ENCODE measurements around the gene KY.

DNA sequence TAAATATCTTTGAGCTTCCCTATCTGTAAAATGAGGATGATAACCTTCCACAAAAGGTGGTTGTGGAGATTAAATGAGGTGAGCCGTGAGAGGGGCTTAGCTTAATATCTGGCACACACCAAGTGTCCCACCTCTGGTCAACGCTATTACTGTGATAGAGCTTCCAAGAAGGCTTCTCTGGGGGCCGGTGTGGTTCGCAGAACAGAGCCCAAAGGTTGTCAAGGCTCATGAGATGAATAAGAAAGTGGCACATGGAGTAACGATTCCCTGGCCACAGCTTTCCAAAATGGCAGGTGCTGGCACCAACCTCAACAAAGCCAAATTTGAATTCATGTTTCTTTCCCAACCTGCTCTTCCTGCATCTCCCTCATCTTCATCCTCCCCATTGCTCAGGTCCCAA is 10.4 kb downstream of the KY start:
- TF ChIP-seq, protein P1, sequence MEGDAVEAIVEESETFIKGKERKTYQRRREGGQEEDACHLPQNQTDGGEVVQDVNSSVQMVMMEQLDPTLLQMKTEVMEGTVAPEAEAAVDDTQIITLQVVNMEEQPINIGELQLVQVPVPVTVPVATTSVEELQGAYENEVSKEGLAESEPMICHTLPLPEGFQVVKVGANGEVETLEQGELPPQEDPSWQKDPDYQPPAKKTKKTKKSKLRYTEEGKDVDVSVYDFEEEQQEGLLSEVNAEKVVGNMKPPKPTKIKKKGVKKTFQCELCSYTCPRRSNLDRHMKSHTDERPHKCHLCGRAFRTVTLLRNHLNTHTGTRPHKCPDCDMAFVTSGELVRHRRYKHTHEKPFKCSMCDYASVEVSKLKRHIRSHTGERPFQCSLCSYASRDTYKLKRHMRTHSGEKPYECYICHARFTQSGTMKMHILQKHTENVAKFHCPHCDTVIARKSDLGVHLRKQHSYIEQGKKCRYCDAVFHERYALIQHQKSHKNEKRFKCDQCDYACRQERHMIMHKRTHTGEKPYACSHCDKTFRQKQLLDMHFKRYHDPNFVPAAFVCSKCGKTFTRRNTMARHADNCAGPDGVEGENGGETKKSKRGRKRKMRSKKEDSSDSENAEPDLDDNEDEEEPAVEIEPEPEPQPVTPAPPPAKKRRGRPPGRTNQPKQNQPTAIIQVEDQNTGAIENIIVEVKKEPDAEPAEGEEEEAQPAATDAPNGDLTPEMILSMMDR (optimal IDR thresholded peaks at IDR 0.05 in 1 of 3, IDR thresholded peaks at IDR 0.05 in 1 of 3, conservative IDR thresholded peaks at IDR 0.05 in 1 of 3; ENCODE audit: extremely low read depth in 1 of 3, insufficient read depth in 2 of 3, low read length in 3 of 3), result no peak
- no peak for TF ChIP-seq EZH2 (IDR thresholded peaks at IDR 0.05; ENCODE audit: low read length)

All from keratinocyte (primary cell).